HG03095 (cell line): ENCODE measurements around the gene RNF138.
A peak's percentile ranks its signal among the peaks of the same experiment; 100 is the strongest.
"Not testable (repeated sequence)": the region's sequence is repeated elsewhere in the genome, so short reads cannot be mapped to it uniquely, and the experiment has no call there.

Experiments
- ATAC-seq: cut with Tn5 transposase; IDR thresholded peaks from one replicate; pipeline ENCODE4 v1.9.1; 2021; ENCODE audit warnings: moderate library complexity; ENCODE audit not compliant: unreplicated experiment

Gene RNF138, protein sequence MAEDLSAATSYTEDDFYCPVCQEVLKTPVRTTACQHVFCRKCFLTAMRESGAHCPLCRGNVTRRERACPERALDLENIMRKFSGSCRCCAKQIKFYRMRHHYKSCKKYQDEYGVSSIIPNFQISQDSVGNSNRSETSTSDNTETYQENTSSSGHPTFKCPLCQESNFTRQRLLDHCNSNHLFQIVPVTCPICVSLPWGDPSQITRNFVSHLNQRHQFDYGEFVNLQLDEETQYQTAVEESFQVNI

DNA sequence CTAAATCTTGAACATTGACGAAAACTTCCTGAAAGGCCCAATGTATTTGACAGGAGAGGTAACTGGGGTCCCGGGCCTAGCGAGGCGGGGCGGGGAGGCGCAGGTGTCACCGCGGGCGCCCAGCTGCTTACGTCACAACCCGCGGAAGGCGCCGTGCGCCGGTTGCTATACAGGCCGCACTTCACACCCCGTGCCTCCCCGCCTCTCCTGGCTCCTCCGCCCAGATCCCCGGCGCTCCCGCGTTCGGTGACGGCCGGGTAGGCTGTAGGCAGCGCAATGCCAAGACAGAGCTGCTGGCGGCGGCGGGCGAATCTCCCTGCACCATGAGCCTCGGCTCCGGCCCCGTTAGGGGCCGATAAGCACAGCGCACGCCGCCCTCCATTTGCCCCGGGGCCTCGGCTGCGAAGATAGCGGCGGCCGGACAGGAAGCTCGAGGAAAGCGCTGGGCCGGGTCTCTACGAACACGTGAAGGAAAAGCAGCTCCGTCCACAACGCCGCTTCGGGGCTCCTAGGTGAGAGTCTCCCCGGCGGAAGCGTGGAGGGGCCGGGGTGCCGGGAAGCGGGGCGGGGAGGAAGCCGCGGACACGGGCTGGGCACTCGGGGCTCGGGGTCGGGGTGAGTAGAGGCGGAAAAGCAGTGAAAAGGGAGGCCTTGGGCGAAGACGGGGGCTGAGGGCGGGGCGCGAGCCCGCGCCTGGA, at the start of gene RNF138:
Gene RNF138 (plus strand): TSS at position 151 of the 698 bp plus-strand sequence. CDS start 903 bp downstream, outside the sequence.
- ATAC-seq = peak; percentile 56

DNA sequence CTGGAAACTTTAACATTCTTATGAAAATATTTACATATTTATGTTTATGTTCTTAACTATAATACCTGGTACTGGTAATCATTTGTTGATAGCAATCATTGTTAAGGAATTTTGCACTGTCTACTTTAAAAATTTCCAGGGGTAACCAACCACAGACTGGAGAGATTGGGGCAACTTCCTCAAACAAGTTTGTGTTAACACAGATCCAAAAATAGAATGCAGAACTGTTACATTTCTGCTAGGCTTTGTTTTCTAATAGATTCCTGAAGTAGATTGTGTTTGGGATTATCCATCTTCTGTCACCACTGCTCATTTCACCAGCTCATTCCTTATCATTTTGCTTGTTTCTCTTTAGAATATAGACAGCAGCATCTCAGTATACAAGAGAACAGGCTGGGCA, 49.3 kb upstream of the RNF138 start:
- no peak for ATAC-seq

DNA sequence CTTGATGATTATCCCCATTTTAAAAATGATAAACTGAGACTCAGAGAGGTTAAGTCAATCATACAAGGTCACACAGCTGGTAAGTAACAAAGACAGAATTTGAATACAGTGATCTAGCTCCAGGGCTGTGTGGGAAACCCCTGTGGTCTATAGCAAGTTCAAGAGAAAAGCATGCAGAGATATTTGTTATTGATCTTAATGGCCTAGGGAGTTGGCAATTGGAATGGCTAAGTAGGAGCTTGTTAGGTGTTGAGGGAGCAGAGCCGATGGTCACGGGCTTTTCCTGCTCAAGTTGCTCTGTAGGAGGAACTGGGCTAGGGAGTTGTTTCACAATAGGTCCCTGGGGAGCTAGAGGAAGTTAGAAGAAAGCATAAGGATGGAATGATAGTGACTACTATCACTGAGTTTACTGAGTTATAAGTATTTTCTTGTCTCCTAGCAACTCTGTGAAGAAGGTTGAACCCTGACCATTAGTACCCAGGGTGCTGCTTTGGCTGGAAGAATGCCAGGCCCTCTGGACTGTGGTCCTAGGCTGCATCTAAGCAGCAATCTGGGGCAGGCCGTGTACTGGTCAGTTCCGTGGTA, 43.1 kb upstream of the RNF138 start:
- peak; percentile 48 for ATAC-seq

DNA sequence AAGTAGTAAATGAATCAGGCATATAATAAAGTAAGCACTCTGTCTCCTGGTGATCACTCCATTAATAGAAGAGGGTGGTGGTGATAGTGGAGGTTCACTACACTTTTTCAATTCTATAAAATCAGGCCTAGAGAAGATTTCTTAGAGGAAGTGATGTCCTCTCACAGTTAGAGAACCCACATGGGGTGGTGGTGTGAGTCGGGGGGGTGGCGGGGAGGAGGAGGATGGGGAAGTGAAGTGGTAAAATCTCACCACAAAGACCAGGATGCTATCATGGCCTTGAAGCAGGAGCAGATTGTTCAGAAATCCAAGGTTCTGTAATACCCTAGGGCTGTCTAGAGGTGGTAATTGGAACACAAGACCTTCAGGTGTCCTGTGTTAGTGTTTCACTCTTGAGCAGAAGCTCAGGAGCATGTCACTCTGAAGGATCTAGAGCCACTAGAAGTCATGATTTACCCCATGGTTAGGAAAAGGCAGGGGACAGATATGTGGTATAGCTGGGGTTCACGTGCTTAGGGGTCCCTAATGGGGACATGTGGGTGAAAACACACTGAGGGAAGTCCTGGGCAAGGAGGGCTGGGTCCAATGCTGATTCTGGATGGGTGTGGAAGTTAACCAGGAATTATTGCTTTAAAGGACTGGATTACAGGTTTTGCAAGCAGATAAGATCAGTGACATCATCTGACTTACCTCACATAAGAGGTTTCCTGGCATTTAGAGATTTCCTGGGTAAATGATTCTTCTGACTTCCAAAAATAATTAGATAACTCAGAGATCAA, 42.1 kb upstream of the RNF138 start:
- peak; percentile 59 for ATAC-seq

GRCh38 chr18:32056613-32057358, 34.9 kb upstream of the RNF138 start:
- ATAC-seq = no peak

DNA sequence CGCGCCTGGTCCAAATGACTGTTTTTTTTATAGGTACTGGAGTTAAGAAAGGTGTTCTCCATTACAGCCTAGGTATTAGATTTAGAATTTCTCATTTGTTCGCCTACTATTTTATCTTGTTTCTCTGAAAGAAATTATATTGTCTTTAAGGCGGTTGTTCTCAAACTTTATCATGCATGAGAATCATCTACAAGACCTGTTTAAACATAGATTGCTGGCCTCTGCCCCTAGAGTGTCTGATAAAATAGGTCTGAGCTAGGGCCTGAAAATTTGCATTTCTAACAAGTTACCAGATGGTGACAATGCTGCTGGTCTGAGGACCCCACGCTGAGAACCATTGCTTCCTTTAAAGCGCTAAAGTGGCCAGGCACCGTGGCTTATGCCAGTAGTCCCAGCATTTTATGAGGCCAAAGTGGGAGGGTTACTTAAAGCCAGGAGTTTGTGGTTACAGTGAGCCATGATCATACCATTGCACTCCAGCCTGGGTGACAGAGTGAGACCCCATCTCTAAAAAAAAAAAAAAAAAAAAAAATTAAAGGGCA, 34.0 kb upstream of the RNF138 start:
- no peak for ATAC-seq

- ATAC-seq = no peak
Observed at GRCh38 chr18:32060026-32060425, 31.6 kb upstream of the RNF138 start.

GRCh38 chr18:32067375-32068167, 24.1 kb upstream of the RNF138 start:
- no peak for ATAC-seq

DNA sequence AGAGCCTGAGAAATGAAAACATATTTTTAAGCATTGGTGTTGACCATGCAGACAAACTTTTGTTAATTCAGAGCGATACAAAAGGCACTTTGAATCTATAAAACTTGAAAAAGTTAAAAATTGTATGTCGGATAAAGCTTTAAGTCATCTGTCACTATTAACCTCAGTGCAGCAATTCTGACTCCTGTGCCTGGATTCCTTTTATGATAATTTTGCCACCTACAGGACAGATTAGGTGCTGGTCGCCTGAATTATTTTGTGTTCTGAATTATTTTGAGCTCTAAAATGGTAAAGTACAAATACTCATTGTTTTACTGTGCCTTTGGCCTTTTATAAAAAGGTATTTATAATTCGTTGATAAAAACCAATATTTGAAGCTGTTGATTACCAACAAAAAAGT, 19.4 kb upstream of the RNF138 start:
- no peak for ATAC-seq

DNA sequence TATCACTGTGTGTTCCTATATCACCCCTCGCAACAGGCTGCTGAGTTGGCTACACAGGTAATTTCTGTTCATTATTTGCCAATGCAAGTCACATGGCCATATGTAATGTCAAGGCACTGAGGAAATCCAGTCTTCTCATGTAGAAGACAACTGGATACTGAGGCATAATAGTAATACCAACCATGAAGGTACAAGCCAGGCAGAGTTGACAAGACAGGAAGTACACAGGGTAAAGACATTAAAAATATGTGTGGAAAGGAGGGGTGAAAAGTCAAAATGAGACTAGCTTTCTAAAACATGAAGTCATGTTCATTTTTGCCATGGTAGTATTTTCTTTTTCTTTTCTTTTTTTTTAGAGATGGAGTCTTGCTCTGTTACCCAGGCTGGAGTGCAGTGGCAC, 17.5 kb upstream of the RNF138 start:
- no peak for ATAC-seq

DNA sequence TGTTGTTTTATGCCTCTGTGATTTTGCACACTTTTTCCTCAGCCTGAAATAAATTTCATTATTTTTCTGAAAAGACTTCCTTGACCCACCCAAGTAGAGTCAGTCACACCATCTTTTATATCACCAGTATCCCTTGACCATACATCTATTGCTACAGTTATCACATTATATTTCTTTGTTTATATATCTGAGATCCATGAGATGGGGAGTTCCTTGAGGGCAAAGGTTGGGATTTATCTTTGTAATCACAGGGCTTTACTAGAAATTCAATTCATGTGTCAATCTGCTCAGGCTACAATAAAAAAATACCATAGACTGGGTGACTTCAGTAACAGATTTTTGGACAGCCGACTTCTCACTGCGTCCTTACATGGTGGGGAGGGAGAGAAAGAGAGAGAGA, 12.8 kb upstream of the RNF138 start:
- no peak for ATAC-seq

DNA sequence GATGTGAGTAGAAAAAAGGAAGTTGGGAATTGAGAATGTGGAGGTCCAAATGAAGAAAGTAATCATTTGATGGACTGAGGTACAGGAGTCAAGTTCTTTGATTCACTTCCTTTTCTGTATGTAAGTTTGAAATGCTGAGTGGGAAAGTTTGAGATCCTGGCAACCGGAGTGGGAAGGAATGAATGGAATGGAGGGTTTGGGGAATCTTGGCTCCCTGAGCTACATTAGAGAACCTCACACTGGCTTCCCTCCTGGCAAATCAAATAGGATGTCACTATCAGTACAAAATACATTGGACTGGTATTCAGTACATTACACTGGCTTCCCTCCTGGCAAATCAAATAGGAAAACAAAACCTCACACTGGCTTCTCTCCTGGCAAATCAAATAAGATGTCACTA, 9.8 kb upstream of the RNF138 start:
- ATAC-seq = no peak

GRCh38 chr18:32083781-32084180, 7.9 kb upstream of the RNF138 start:
- no peak for ATAC-seq

- no peak for ATAC-seq
Observed at GRCh38 chr18:32086881-32087280, 4.8 kb upstream of the RNF138 start.

DNA sequence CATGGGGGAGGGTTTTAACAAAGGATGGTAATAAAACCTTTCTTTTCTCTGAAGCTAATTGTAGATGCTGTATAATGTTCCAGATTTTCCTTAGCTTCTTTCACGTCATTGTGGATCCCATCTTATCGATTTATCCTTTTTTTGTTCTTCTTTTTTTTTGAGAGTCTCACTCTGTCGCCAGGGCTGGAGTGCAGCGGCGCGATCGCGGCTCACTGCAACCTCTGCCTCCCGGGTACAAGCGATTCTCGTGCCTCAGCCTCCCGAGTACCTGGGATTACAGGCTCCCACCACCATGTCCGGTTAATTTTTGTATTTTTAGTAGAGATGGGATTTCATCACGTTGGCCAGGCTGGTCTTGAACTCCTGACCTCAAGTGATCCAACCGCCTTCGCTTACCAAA, 843 bp upstream of the RNF138 start:
- not testable (repeated sequence) for ATAC-seq

GRCh38 chr18:32091325-32091723, 350 bp upstream of the RNF138 start:
- no peak for ATAC-seq

- ATAC-seq = peak; percentile 78
Observed at GRCh38 chr18:32092422-32093101, 888 bp downstream of the RNF138 start.

- peak; percentile 30 for ATAC-seq
Observed at GRCh38 chr18:32093102-32093511, 1.4 kb downstream of the RNF138 start.

- no peak for ATAC-seq
Observed at GRCh38 chr18:32093523-32093922, 1.8 kb downstream of the RNF138 start.
